Iris pigment epithelial cell (primary cell): ENCODE data around the gene PDP2.

Experiments used
- DNase-seq: peaks from one replicate; pipeline ENCODE4 v3.0.0-alpha.2; 2011; ENCODE audit warnings: low read depth

The PDP2 gene

GRCh38 chr16:66880288-66881013, at the start of gene PDP2:
Gene PDP2 (plus strand): TSS chr16:66880515. CDS start chr16:66884285, 3,770 bp downstream.
- DNase-seq, result peak; percentile 88

GRCh38 chr16:66832190-66832589, 48.1 kb upstream of the PDP2 start:
- no peak for DNase-seq

GRCh38 chr16:66832661-66833305, 47.5 kb upstream of the PDP2 start:
- DNase-seq, result peak; percentile 80

GRCh38 chr16:66834746-66835145, 45.6 kb upstream of the PDP2 start:
- no peak for DNase-seq

- no peak for DNase-seq
Measured at GRCh38 chr16:66840883-66841282, 39.4 kb upstream of the PDP2 start.

- DNase-seq, result no peak
Measured at GRCh38 chr16:66841366-66841765, 38.9 kb upstream of the PDP2 start.

GRCh38 chr16:66842765-66843164, 37.5 kb upstream of the PDP2 start:
- DNase-seq, result peak; percentile 18

- no peak for DNase-seq
Measured at GRCh38 chr16:66843191-66843590, 37.1 kb upstream of the PDP2 start.

- no peak for DNase-seq
Measured at GRCh38 chr16:66844009-66844341, 36.3 kb upstream of the PDP2 start.

GRCh38 chr16:66844342-66845079, 35.8 kb upstream of the PDP2 start, which contains the start of gene CA7:
Gene CA7 (plus strand): TSS chr16:66844414. CDS start chr16:66844488, 74 bp downstream.
- DNase-seq, result no peak

- no peak for DNase-seq
Measured at GRCh38 chr16:66845080-66845410, 35.3 kb upstream of the PDP2 start.

GRCh38 chr16:66845791-66846221, 34.5 kb upstream of the PDP2 start:
- DNase-seq, result no peak

- no peak for DNase-seq
Measured at GRCh38 chr16:66846266-66846665, 34.0 kb upstream of the PDP2 start.

- DNase-seq, result no peak
Measured at GRCh38 chr16:66846831-66847230, 33.5 kb upstream of the PDP2 start.

- no peak for DNase-seq
Measured at GRCh38 chr16:66847533-66848067, 32.7 kb upstream of the PDP2 start.

- DNase-seq, result no peak
Measured at GRCh38 chr16:66848172-66848571, 32.1 kb upstream of the PDP2 start.

GRCh38 chr16:66849021-66849420, 31.3 kb upstream of the PDP2 start:
- no peak for DNase-seq

GRCh38 chr16:66849549-66849948, 30.8 kb upstream of the PDP2 start:
- DNase-seq, result no peak

GRCh38 chr16:66850115-66850815, 30.1 kb upstream of the PDP2 start:
- no peak for DNase-seq

GRCh38 chr16:66851166-66851964, 28.9 kb upstream of the PDP2 start:
- DNase-seq, result no peak
